ENCODE data around the gene COX15. TPM values are rescaled to one million over a fixed set of nuclear protein-coding genes. Genes with fewer than 3 reads are reported as not detected.
A peak's percentile ranks its signal among the peaks of the same experiment; 100 is the strongest.
"Not testable (repeated sequence)": the region's sequence is repeated elsewhere in the genome, so short reads cannot be mapped to it uniquely, and the experiment has no call there.

Gene COX15
- polyA plus RNA-seq, 3 donors from 2014 or later, result 23.1 to 32.6 (median 29.6) TPM

- H3K9me3 Mint-ChIP-seq, result no peaks in the 10 kb centered on the region
- H3K27me3 Mint-ChIP-seq (ENCODE audit: low read depth in 3 of 3), result no peaks in the 10 kb centered on the region
- no peak overlapping the region for H3K4me3 Mint-ChIP-seq
- no peak overlapping the region for H3K27ac Mint-ChIP-seq
- H3K36me3 Mint-ChIP-seq, result peaks cover 50 to 74% (median 52%) of the 10 kb centered on the region in 3 donors
- DNase-seq, result no peak
- no peaks in the 10 kb centered on the region for H3K4me1 Mint-ChIP-seq
Measured at GRCh38 chr10:99758211-99758891, 26.4 kb upstream of the COX15 start.

GRCh38 chr10:99756159-99756558, 24.2 kb upstream of the COX15 start:
- H3K27ac Mint-ChIP-seq, result no peak overlapping the region
- no peaks in the 10 kb centered on the region for H3K27me3 Mint-ChIP-seq (ENCODE audit: low read depth in 3 of 3)
- peaks cover 40 to 71% (median 41%) of the 10 kb centered on the region in 3 donors for H3K36me3 Mint-ChIP-seq
- no peaks in the 10 kb centered on the region for H3K9me3 Mint-ChIP-seq
- DNase-seq, result no peak
- peaks cover 0 to 2% of the 10 kb centered on the region in 2 donors for H3K4me1 Mint-ChIP-seq
- H3K4me3 Mint-ChIP-seq, result no peak overlapping the region

DNA sequence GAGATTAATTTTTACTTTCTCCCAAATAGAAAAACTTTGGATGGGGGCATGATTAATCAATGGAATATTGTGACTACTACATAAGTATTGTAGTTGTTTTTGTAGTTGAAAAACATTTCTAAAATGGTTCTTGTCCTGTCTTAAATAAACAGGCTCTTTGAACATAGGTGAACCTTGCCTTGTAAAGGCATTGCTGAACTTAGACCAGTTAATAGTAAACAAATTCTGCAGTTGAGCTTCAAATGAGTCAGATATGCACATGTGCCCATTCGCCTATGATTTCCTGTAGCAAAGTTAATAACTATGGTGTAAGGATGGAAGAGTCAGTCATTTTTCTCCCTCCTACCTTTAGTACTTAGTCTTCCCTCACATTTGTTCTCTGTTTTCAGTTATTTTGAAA, 22.7 kb upstream of the COX15 start:
- Mint-ChIP-seq H3K27me3 (ENCODE audit: low read depth in 3 of 3) (no peaks in the 10 kb centered on the region), H3K4me1 (peaks cover 2 to 3% of the 10 kb centered on the region in 2 donors), H3K9me3 (no peaks in the 10 kb centered on the region), H3K27ac (no peak overlapping the region), H3K36me3 (peaks cover 37 to 69% (median 37%) of the 10 kb centered on the region in 3 donors), H3K4me3 (no peak overlapping the region)
- DNase-seq, result no peak

DNA sequence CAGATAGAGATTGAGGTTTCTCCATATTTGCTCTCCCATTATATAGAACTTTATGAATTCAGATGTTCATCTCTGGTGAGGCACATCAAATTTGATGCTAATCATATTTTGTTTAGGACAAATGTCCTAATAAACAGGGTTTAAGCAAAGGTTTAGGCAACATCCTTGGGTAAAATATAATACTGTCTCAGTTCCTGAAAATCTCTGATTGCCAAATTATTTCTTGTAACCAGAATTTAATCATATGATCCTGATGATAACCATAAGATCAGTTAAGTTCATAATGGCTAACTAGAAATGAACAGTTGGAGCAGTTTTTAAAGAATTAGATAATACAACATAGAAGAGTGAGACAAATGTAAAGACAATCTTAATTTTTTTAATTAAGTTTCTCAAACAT, 18.7 kb upstream of the COX15 start:
- no peak overlapping the region for H3K27ac Mint-ChIP-seq
- H3K27me3 Mint-ChIP-seq (ENCODE audit: low read depth in 3 of 3), result no peaks in the 10 kb centered on the region
- no peak overlapping the region for H3K4me3 Mint-ChIP-seq
- peaks cover 10 to 45% (median 24%) of the 10 kb centered on the region in 3 donors for H3K36me3 Mint-ChIP-seq
- DNase-seq, result no peak
- no peaks in the 10 kb centered on the region for H3K9me3 Mint-ChIP-seq
- H3K4me1 Mint-ChIP-seq, result peaks cover 2 to 16% of the 10 kb centered on the region in 2 donors

DNA sequence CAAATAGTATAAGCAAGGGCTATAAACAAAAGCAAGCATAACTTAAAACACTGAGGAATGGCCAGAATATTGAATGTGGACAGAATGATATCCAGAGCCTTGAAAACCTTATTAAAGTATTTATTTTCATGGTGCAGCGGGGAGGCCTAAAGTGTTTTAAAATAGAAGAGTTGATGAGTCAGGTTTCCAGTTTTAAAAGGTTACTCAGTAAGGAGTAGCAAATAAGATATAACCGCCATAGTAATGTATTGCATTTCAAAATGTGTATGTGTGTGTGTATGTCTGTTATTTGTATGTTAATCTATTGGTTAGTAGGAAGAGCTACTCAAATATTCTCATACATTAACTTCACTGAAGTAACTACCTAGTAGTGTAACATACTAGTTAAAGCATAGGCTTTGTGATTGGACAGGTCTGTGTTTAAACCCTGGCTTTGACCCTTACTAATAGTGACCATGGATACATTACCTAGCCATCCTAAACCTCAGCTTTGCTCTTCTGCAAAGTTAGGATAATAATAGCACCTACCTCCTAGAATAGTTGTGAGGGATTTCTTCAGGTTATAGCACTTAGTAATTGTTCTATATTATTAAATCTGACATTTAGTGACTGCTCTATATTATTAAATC, 17.0 kb upstream of the COX15 start:
- H3K9me3 Mint-ChIP-seq, result no peaks in the 10 kb centered on the region
- no peaks in the 10 kb centered on the region for H3K27me3 Mint-ChIP-seq (ENCODE audit: low read depth in 3 of 3)
- DNase-seq, result no peak
- H3K36me3 Mint-ChIP-seq, result peaks cover 7 to 38% (median 24%) of the 10 kb centered on the region in 3 donors
- peaks cover 2 to 16% of the 10 kb centered on the region in 2 donors for H3K4me1 Mint-ChIP-seq
- H3K27ac Mint-ChIP-seq, result peak overlapping the region in 1 of 6 donors; percentile 52
- H3K4me3 Mint-ChIP-seq, result no peak overlapping the region

DNA sequence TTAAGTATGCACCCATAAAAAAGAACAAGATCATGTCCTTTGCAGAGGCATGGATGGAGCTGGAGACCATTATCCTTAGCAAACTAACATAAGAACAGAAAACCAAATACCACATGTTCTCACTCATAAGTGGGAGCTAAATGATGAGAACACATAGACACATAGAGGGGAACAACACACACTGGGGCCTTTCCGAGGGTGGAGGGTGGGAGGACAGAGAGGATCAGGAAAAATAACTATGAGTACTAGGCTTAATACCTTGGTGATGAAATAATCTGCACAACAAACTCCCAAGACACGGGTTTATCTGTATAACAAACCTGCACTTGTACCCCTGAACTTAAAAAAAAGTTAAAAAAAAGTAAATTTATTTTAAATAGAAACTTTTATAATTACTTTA, 14.2 kb upstream of the COX15 start:
- not testable (repeated sequence) for H3K4me3 Mint-ChIP-seq; DNase-seq; H3K27ac Mint-ChIP-seq; H3K9me3 Mint-ChIP-seq; H3K27me3 Mint-ChIP-seq (ENCODE audit: low read depth in 3 of 3)
- Mint-ChIP-seq H3K36me3 (peaks cover 26 to 51% (median 40%) of the 10 kb centered on the region in 3 donors), H3K4me1 (peaks cover 6 to 16% of the 10 kb centered on the region in 2 donors)

GRCh38 chr10:99743841-99744240, 11.9 kb upstream of the COX15 start:
- H3K4me3 Mint-ChIP-seq, result no peak overlapping the region
- H3K9me3 Mint-ChIP-seq, result peaks cover 2 to 24% (median 13%) of the 10 kb centered on the region in 6 donors
- peaks cover 9 to 25% of the 10 kb centered on the region in 2 donors for H3K4me1 Mint-ChIP-seq
- no peak for DNase-seq
- H3K27ac Mint-ChIP-seq, result no peak overlapping the region
- H3K27me3 Mint-ChIP-seq (ENCODE audit: low read depth in 3 of 3), result peaks cover 0 to 2% (median 1%) of the 10 kb centered on the region in 3 donors
- peaks cover 49 to 61% (median 56%) of the 10 kb centered on the region in 3 donors for H3K36me3 Mint-ChIP-seq

DNA sequence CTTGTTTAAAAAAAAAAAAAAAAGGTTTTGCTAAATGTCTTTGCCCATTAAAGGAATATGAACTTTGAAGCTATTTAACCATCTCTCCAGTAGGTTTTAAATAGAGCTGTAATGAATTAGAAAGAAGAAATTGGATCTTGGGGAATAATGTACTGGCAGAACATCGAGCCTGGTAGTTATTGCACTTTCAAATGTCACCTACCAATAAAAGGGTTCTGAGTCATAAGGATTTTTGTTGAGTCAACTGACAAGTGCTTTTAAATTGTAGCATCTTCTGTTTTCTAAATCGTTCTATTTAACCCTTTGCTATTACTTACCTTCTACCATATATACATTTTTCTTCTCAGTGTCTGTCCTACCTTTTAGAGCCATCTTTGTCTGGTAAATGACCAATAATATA, 10.8 kb upstream of the COX15 start:
- H3K36me3 Mint-ChIP-seq, result peaks cover 53 to 61% (median 55%) of the 10 kb centered on the region in 3 donors
- no peak overlapping the region for H3K4me3 Mint-ChIP-seq
- peaks cover 2 to 24% (median 13%) of the 10 kb centered on the region in 6 donors for H3K9me3 Mint-ChIP-seq
- peaks cover 9 to 21% of the 10 kb centered on the region in 2 donors for H3K4me1 Mint-ChIP-seq
- H3K27me3 Mint-ChIP-seq (ENCODE audit: low read depth in 3 of 3), result peaks cover 0 to 2% (median 1%) of the 10 kb centered on the region in 3 donors
- DNase-seq, result no peak
- H3K27ac Mint-ChIP-seq, result no peak overlapping the region

DNA sequence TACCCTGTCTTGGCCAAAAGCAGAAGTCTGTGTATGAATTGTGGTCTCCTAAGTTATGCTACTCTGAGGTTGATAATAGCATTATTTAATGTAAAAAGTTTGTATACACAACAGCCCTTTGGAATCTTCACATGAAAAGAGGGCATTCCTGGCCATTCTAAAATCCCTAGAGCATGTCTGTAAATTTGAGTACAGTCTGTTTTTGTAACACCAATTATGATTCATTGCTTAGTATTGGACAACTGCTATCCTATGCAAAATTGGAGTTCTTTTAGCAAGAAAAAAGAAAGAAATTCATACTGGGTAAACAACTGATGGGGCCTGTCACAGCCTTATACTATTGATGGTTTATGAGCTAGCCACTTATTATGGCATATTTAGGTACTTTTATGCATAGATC, 10.3 kb upstream of the COX15 start:
- H3K9me3 Mint-ChIP-seq, result peaks cover 2 to 24% (median 13%) of the 10 kb centered on the region in 6 donors
- H3K4me3 Mint-ChIP-seq, result no peak overlapping the region
- H3K27ac Mint-ChIP-seq, result no peak overlapping the region
- H3K36me3 Mint-ChIP-seq, result peaks cover 57 to 63% (median 58%) of the 10 kb centered on the region in 3 donors
- H3K27me3 Mint-ChIP-seq (ENCODE audit: low read depth in 3 of 3), result peaks cover 0 to 2% (median 1%) of the 10 kb centered on the region in 3 donors
- H3K4me1 Mint-ChIP-seq, result peaks cover 9 to 25% of the 10 kb centered on the region in 2 donors
- no peak for DNase-seq

DNA sequence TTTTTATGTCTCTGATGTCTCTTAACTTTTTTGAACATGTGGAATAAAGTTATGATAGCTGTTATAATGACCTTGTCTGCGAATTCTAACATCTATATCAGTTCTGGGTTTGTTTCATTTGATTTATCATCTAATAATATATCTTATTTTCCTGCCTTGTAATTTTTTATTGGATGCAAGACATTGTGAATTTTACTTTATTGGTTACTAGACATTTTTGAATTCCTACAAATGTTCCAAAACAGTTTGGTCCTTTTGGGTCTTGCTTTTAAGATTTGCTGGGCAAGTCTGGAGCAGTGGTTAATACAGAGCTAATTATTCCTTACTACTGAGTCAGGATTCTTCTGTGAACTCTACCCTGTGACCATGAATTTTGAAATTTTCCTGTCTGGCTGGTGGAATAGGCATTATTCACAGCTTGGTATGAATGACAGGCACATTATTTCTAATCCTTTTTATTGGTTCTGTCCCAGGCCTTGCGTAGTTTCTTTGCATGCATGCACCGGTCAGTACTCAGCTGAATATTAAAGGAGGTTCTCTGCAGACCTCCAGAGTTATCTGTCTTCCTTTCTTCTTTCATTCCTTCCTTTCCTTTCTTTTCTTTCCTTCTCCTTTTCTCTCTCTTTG, 9.1 kb upstream of the COX15 start:
- peaks cover 60 to 67% (median 64%) of the 10 kb centered on the region in 3 donors for H3K36me3 Mint-ChIP-seq
- peaks cover 2 to 24% (median 13%) of the 10 kb centered on the region in 6 donors for H3K9me3 Mint-ChIP-seq
- peak overlapping the region in 1 of 6 donors; percentile 51 for H3K27ac Mint-ChIP-seq
- H3K4me1 Mint-ChIP-seq, result peaks cover 12 to 34% of the 10 kb centered on the region in 2 donors
- no peak overlapping the region for H3K4me3 Mint-ChIP-seq
- H3K27me3 Mint-ChIP-seq (ENCODE audit: low read depth in 3 of 3), result peaks cover 0 to 2% (median 1%) of the 10 kb centered on the region in 3 donors
- no peak for DNase-seq

- peaks cover 15 to 41% of the 10 kb centered on the region in 2 donors for H3K4me1 Mint-ChIP-seq
- DNase-seq, result no peak
- peaks cover 0 to 2% (median 1%) of the 10 kb centered on the region in 3 donors for H3K27me3 Mint-ChIP-seq (ENCODE audit: low read depth in 3 of 3)
- H3K4me3 Mint-ChIP-seq, result no peak overlapping the region
- peaks cover 60 to 70% (median 65%) of the 10 kb centered on the region in 3 donors for H3K36me3 Mint-ChIP-seq
- H3K9me3 Mint-ChIP-seq, result peaks cover 2 to 24% (median 13%) of the 10 kb centered on the region in 6 donors
- H3K27ac Mint-ChIP-seq, result no peak overlapping the region
Measured at GRCh38 chr10:99740260-99740659, 8.3 kb upstream of the COX15 start.

GRCh38 chr10:99734111-99734510, 2.2 kb upstream of the COX15 start:
- H3K27ac Mint-ChIP-seq, result peak overlapping the region in 1 of 6 donors; percentile 27
- peaks cover 19 to 22% (median 20%) of the 10 kb centered on the region in 3 donors for H3K36me3 Mint-ChIP-seq
- not testable (repeated sequence) for H3K9me3 Mint-ChIP-seq; DNase-seq; H3K4me3 Mint-ChIP-seq; H3K27me3 Mint-ChIP-seq (ENCODE audit: low read depth in 3 of 3)
- H3K4me1 Mint-ChIP-seq, result peaks cover 37 to 80% of the 10 kb centered on the region in 2 donors

DNA sequence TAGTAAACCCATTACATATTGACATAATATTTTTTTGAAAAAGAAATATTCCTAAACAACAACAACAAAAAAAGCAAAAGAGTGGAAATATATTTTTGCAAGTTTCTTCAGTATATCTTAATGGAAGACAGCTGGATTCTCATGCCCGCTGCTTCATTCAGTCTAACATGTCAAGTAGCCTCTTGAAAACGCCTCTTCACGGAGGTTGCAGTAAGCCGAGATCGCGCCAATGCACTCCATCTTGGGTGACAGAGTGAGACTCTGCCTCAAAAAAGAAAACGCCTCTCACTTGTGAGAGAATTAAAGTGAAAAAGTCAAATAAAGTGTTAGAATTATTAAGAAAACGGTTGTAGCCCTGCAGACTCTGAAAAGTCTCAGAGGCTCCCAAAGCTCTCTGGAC, 1.4 kb upstream of the COX15 start:
- peaks cover 34 to 74% of the 10 kb centered on the region in 2 donors for H3K4me1 Mint-ChIP-seq
- peak overlapping the region; percentile 69 to 82 (median 72) for H3K4me3 Mint-ChIP-seq
- H3K27me3 Mint-ChIP-seq (ENCODE audit: low read depth in 3 of 3), result peaks cover 4 to 10% (median 9%) of the 10 kb centered on the region in 3 donors
- H3K27ac Mint-ChIP-seq, result peak overlapping the region in 2 of 6 donors; percentile 27 to 70
- H3K9me3 Mint-ChIP-seq, result no peaks in the 10 kb centered on the region
- H3K36me3 Mint-ChIP-seq, result peaks cover 16 to 18% (median 18%) of the 10 kb centered on the region in 3 donors
- DNase-seq, result no peak
